DMS153 treated with DMSO at 0.1 percent for 48 hours (cell line): ENCODE data around the gene FECH.
A peak's percentile ranks its signal among the peaks of the same experiment; 100 is the strongest.
"Not testable (repeated sequence)": the region's sequence is repeated elsewhere in the genome, so short reads cannot be mapped to it uniquely, and the experiment has no call there.

Experiments used
- DNase-seq: peaks from one replicate; lab custom pipeline; 2025; ENCODE audit not compliant: unreplicated experiment; lab: John Stamatoyannopoulos, UW

FECH gene

GRCh38 chr18:57586251-57587049 is at the start of gene FECH:
Gene FECH (minus strand): TSS chr18:57586702. CDS start chr18:57586620, 82 bp downstream.
- DNase-seq = no peak

- no peak for DNase-seq
Measured at GRCh38 chr18:57635003-57635822, 48.7 kb upstream of the FECH start.

- DNase-seq = no peak
Measured at GRCh38 chr18:57631697-57632096, 45.2 kb upstream of the FECH start.

GRCh38 chr18:57630754-57631595 is 44.5 kb upstream of the FECH start:
- DNase-seq = no peak

GRCh38 chr18:57630002-57630753 is 43.7 kb upstream of the FECH start:
- DNase-seq = peak; percentile 94

- no peak for DNase-seq
Measured at GRCh38 chr18:57629422-57629821, 42.9 kb upstream of the FECH start.

GRCh38 chr18:57627488-57627887 is 41.0 kb upstream of the FECH start:
- DNase-seq = no peak

- no peak for DNase-seq
Measured at GRCh38 chr18:57624988-57625387, 38.5 kb upstream of the FECH start.

GRCh38 chr18:57621246-57621604 is 34.7 kb upstream of the FECH start:
- no peak for DNase-seq

- no peak for DNase-seq
Measured at GRCh38 chr18:57619876-57620275, 33.4 kb upstream of the FECH start.

GRCh38 chr18:57618910-57619309 is 32.4 kb upstream of the FECH start:
- no peak for DNase-seq

- DNase-seq = no peak
Measured at GRCh38 chr18:57603871-57604270, 17.4 kb upstream of the FECH start.

- DNase-seq = no peak
Measured at GRCh38 chr18:57595347-57595746, 8.8 kb upstream of the FECH start.

- DNase-seq = not testable (repeated sequence)
Measured at GRCh38 chr18:57592716-57593115, 6.2 kb upstream of the FECH start.

- DNase-seq = no peak
Measured at GRCh38 chr18:57589161-57589560, 2.7 kb upstream of the FECH start.

- no peak for DNase-seq
Measured at GRCh38 chr18:57587098-57587661, 678 bp upstream of the FECH start.

- DNase-seq = no peak
Measured at GRCh38 chr18:57585855-57586250, 649 bp downstream of the FECH start.

GRCh38 chr18:57585421-57585820 is 1.1 kb downstream of the FECH start:
- DNase-seq = no peak

GRCh38 chr18:57584444-57584843 is 2.1 kb downstream of the FECH start:
- DNase-seq = no peak

- DNase-seq = no peak
Measured at GRCh38 chr18:57583297-57583835, 3.1 kb downstream of the FECH start.
